ENCODE measurements around the gene MYO18B.
"Not testable (repeated sequence)": the region's sequence is repeated elsewhere in the genome, so short reads cannot be mapped to it uniquely, and the experiment has no call there.

MYO18B gene

GRCh38 chr22:25955323-25955722, 213.3 kb downstream of the MYO18B start:
- no peak for DNase-seq

- DNase-seq, result no peak
These were observed 214.8 kb downstream of the MYO18B start for GRCh38 chr22:25956801-25957200.

- no peak for DNase-seq
These were observed 218.1 kb downstream of the MYO18B start for GRCh38 chr22:25959818-25960774.

- DNase-seq, result no peak
These were observed 219.7 kb downstream of the MYO18B start for GRCh38 chr22:25961699-25962098.

- no peak for DNase-seq
These were observed 220.7 kb downstream of the MYO18B start for GRCh38 chr22:25962711-25963110.

GRCh38 chr22:25964961-25965730, 223.2 kb downstream of the MYO18B start:
- DNase-seq, result no peak

GRCh38 chr22:25966448-25966913, 224.5 kb downstream of the MYO18B start:
- DNase-seq, result no peak

GRCh38 chr22:25969286-25969685, 227.3 kb downstream of the MYO18B start:
- DNase-seq, result no peak

GRCh38 chr22:25969901-25970300, 227.9 kb downstream of the MYO18B start:
- DNase-seq, result no peak

GRCh38 chr22:25970374-25970911, 228.5 kb downstream of the MYO18B start:
- DNase-seq, result peak; percentile 19 to 47

- DNase-seq, result no peak
These were observed 229.2 kb downstream of the MYO18B start for GRCh38 chr22:25970999-25971811.

- DNase-seq, result no peak
These were observed 230.4 kb downstream of the MYO18B start for GRCh38 chr22:25972397-25972796.

GRCh38 chr22:25976356-25976755, 234.4 kb downstream of the MYO18B start:
- DNase-seq, result no peak

GRCh38 chr22:25979968-25980367, 238.0 kb downstream of the MYO18B start:
- no peak for DNase-seq

GRCh38 chr22:25984911-25985310, 242.9 kb downstream of the MYO18B start:
- DNase-seq, result not testable (repeated sequence)

GRCh38 chr22:25987948-25988347, 246.0 kb downstream of the MYO18B start:
- peak; percentile 7 to 54 for DNase-seq

GRCh38 chr22:25990940-25991339, 249.0 kb downstream of the MYO18B start:
- DNase-seq, result no peak

GRCh38 chr22:25992331-25992730, 250.3 kb downstream of the MYO18B start:
- DNase-seq, result no peak

- DNase-seq, result no peak
These were observed 254.7 kb downstream of the MYO18B start for GRCh38 chr22:25996669-25997068.

GRCh38 chr22:25997886-25998775, 256.1 kb downstream of the MYO18B start:
- DNase-seq, result no peak

GRCh38 chr22:26002456-26002855, 260.5 kb downstream of the MYO18B start:
- DNase-seq, result no peak

Data from SHP77 (cell line).